Neural progenitor cell (in vitro differentiated cells): ENCODE data around the gene C20orf204.

Experiments
- CTCF ChIP-seq: fragments of 200-600 bp; sonication (generic); IDR thresholded peaks from 2 replicates; pipeline ENCODE4 v1.5.1; 2017; ENCODE audit warnings: antibody characterized with exemption, mild to moderate bottlenecking
- EZH2 ChIP-seq: fragments of 200-600 bp; sonication (generic); IDR thresholded peaks from 2 replicates; pipeline ENCODE4 v1.6.1; 2017; ENCODE audit warnings: antibody characterized with exemption, mild to moderate bottlenecking, moderate library complexity
- EZH2phosphoT487 ChIP-seq: fragments of 200-600 bp; sonication (generic); IDR thresholded peaks from 2 replicates; pipeline ENCODE4 v1.6.1; 2017; ENCODE audit warnings: antibody characterized with exemption

GRCh38 chr20:64067005-64067632 lies 31.1 kb downstream of the C20orf204 start:
- TF ChIP-seq CTCF, result no peak
- no peak for TF ChIP-seq EZH2
- TF ChIP-seq EZH2phosphoT487, result no peak
